Spinal cord (tissue), 10 donors: ENCODE data around the gene FAM83F. TPM values are rescaled to one million over a fixed set of nuclear protein-coding genes. Genes with fewer than 3 reads are reported as not detected.

Experiments used
- DNase-seq, 6 donors: peaks; one replicate each; pipeline versions ENCODE4 v3.0.0 to v3.0.0-alpha.2; 2013 to 2015; ENCODE audit warnings: low spot score in 6 of 6, low read depth in 4 of 6
- H3K27ac ChIP-seq: one replicate; pipeline ENCODE4 v1.5.1; 2013; ENCODE audit warnings: low read depth, low read length, control low read depth
- H3K27me3 ChIP-seq: one replicate; pipeline ENCODE4 v1.6.1; 2013; ENCODE audit warnings: low read length; ENCODE audit not compliant: control insufficient read depth, insufficient read depth
- H3K36me3 ChIP-seq: one replicate; pipeline ENCODE4 v1.6.1; 2013; ENCODE audit warnings: low read length; ENCODE audit not compliant: control insufficient read depth, insufficient read depth
- H3K4me1 ChIP-seq: one replicate; pipeline ENCODE4 v1.6.1; 2013; ENCODE audit warnings: low read length; ENCODE audit not compliant: control insufficient read depth, insufficient read depth
- H3K4me3 ChIP-seq: one replicate; pipeline ENCODE4 v1.5.1; 2013; ENCODE audit warnings: low read depth, low read length, control low read depth
- H3K9me3 ChIP-seq: one replicate; pipeline ENCODE4 v1.6.1; 2013; ENCODE audit warnings: low read length; ENCODE audit not compliant: control insufficient read depth, insufficient read depth
- WGBS: methylation state at CpG from one replicate; pipeline ENCODE4 v1.1.5; 2013; ENCODE audit warnings: missing lambda C conversion rate; ENCODE audit not compliant: insufficient coverage; 5-methylcytosine and 5-hydroxymethylcytosine counted together
- polyA plus RNA-seq, 2 donors: library from polyadenylated mRNA; unstranded; fragments of 120-200 nt; gene quantifications; one replicate each; pipeline ENCODE4 v1.2.1, GENCODE V29; 2013; ENCODE audit not compliant: insufficient read length in 2 of 2
- total RNA-seq, 2 donors: library from RNA; depleted of rRNA in 1 of 2; stranded (reverse); fragments of 120-200 nt in 1 of 2; fragments of >200 nt in 1 of 2; gene quantifications; one replicate each; pipeline versions ENCODE4 v1.2.3 to v1.2.4, GENCODE V29; 2013 to 2014
- donor health status: healthy.

FAM83F gene
- total and polyA plus RNA-seq, 4 donors = 0.61 to 1.2 (median 0.72) TPM

DNA sequence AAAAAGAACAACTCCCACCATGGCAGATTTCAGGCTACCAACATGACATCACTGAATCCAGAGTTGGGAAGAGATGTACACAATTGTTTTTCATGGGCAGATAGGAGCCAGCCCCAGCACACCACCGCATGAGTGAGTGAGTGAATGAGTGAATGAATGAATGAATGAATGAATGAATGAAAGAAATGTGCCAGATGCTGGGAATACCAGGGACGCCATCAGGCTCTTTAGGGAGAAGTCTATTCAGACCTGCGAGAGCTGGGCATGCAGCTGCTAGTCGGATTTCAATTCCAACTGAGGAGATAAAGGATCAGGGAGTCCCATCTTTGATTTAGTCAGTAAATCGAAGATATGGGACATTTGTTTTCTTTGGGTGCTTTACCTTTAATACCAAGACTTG is 15.3 kb upstream of the FAM83F start:
- 94% methylated on average over 5 of the region's 5 CpGs for WGBS
- DNase-seq = no peak
- no peak overlapping the region for H3K4me3 ChIP-seq
- H3K4me1 ChIP-seq = no peaks in the 10 kb centered on the region
- no peaks in the 10 kb centered on the region for H3K9me3 ChIP-seq
- no peaks in the 10 kb centered on the region for H3K36me3 ChIP-seq
- H3K27me3 ChIP-seq = no peaks in the 10 kb centered on the region
- H3K27ac ChIP-seq = no peak overlapping the region

DNA sequence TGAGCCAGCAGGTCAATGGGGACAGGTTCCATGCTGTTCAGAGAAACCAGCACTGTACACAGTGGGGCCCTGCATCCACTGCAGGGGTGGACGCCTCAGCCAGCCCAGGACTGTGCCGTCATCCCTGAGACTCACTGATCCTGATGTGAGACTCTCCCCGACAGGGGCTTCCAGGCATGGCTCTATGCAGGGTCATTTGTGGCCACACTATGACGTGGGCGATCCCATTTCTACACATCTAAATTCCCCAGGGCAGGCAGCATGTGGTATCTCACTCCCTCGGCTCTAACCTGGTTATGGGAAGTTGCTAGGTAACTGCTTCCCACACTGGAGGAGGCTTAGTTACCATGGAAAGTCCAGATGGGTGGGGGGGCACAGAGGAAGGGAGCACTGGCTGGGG is 14.2 kb upstream of the FAM83F start:
- Histone ChIP-seq H3K4me1 (no peaks in the 10 kb centered on the region), H3K27me3 (no peaks in the 10 kb centered on the region), H3K36me3 (no peaks in the 10 kb centered on the region), H3K4me3 (no peak overlapping the region), H3K9me3 (no peaks in the 10 kb centered on the region), H3K27ac (no peak overlapping the region)
- 76% methylated on average over 3 of the region's 6 CpGs for WGBS
- no peak for DNase-seq

DNA sequence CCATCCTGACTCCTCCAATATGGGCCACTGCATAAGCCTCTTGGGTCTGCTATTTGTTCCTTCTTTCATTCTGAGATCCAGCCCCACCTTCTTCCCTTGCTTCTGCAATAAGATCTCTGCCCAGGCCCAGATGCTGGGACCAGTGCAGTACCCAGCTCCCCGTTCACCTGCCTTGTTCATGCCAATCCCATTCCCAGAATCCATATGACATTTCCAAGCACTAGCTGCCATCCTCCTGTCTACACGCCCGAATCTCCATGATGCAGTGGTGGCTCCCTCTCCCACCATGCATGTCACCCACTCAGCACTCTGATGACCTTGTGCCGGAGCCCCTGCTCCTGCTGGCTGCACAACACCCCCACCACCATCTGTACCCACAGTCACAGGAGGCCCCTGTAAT is 11.4 kb upstream of the FAM83F start:
- H3K4me3 ChIP-seq = no peak overlapping the region
- no peak overlapping the region for H3K27ac ChIP-seq
- no peaks in the 10 kb centered on the region for H3K27me3 ChIP-seq
- no peaks in the 10 kb centered on the region for H3K4me1 ChIP-seq
- DNase-seq = no peak
- 96% methylated on average over 4 of the region's 4 CpGs for WGBS
- no peaks in the 10 kb centered on the region for H3K36me3 ChIP-seq
- no peaks in the 10 kb centered on the region for H3K9me3 ChIP-seq

DNA sequence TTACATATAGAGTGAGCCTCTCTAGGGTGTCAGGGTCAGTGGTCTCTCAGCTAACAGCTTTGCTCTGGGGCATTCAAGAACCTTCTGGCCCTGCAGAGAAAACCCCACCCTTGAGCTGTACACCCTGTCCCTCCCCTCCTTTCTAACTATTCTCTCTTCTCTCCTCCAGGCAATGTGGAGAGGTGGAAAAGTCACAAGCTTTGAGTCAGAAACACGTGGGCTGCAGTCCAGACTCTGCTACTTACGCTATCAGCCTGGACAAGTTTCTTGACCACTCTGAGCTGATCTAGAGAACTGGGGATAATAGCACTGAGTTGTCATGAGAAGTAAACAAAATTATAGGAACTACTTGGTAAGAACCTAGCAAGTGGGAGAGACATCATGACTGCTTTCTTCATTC is 10.7 kb upstream of the FAM83F start:
- H3K9me3 ChIP-seq = no peaks in the 10 kb centered on the region
- H3K4me3 ChIP-seq = no peak overlapping the region
- H3K27ac ChIP-seq = no peak overlapping the region
- no peaks in the 10 kb centered on the region for H3K4me1 ChIP-seq
- no peak for DNase-seq
- H3K36me3 ChIP-seq = no peaks in the 10 kb centered on the region
- WGBS = 42% methylated on average over 2 of the region's 2 CpGs
- H3K27me3 ChIP-seq = no peaks in the 10 kb centered on the region

DNA sequence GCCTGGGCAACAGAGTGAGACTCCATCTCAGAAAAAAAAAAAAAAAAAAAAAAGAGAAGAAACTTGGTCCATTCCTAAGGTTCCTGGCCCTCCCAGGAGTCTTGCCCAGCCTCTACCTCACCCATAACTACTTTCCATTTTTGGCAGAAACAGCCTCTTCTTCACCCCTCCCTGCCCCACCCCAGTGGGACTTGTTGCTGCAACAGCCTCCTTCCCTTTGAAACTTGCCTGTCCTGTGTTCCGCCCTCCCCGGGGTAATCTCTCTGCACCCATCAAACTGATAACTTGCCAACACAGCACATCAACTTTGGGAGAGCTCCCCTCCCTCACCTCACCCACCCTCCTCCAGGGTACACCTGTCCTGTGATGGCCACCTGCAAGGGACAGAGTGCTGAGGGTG is 10.0 kb upstream of the FAM83F start:
- no peak overlapping the region for H3K27ac ChIP-seq
- no peaks in the 10 kb centered on the region for H3K4me1 ChIP-seq
- no peaks in the 10 kb centered on the region for H3K9me3 ChIP-seq
- 100% methylated on average over 2 of the region's 2 CpGs for WGBS
- no peak overlapping the region for H3K4me3 ChIP-seq
- no peaks in the 10 kb centered on the region for H3K27me3 ChIP-seq
- no peak for DNase-seq
- H3K36me3 ChIP-seq = no peaks in the 10 kb centered on the region

DNA sequence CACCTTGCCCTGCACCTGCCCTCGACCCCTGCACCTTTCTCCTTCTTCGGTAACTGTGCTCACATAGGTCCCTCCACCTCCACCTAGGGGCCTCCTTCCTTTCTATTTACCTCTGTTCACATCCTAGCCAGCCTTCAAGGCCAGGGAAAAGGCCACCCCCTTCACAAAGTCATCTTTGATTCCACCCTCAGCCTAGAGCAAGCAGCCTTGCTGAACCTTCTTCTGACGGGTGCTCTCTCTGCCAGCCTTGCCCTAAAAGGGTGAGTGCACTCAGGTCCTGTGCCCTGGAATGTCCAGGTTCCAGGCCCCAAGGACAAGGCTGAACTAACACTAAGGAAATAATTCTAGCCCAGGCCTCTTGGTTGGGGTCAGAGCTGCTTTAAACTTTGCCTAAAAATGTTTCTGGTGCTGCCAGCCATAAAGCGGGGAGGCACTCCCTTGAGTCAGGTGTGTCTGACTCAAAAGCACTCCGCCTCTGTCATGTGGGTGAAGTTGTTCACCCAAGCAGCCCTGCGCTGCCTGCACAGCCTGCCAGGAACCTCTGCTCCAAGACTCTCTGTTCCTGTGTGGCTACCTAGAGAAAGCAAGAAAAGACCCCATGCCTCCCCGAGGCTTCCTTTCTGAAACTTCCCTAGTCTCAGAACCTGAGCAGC is 9.2 kb upstream of the FAM83F start:
- Histone ChIP-seq H3K36me3 (no peaks in the 10 kb centered on the region), H3K4me3 (no peak overlapping the region), H3K9me3 (no peaks in the 10 kb centered on the region), H3K4me1 (no peaks in the 10 kb centered on the region), H3K27ac (no peak overlapping the region), H3K27me3 (no peaks in the 10 kb centered on the region)
- 93% methylated on average over 7 of the region's 7 CpGs for WGBS
- no peak for DNase-seq

DNA sequence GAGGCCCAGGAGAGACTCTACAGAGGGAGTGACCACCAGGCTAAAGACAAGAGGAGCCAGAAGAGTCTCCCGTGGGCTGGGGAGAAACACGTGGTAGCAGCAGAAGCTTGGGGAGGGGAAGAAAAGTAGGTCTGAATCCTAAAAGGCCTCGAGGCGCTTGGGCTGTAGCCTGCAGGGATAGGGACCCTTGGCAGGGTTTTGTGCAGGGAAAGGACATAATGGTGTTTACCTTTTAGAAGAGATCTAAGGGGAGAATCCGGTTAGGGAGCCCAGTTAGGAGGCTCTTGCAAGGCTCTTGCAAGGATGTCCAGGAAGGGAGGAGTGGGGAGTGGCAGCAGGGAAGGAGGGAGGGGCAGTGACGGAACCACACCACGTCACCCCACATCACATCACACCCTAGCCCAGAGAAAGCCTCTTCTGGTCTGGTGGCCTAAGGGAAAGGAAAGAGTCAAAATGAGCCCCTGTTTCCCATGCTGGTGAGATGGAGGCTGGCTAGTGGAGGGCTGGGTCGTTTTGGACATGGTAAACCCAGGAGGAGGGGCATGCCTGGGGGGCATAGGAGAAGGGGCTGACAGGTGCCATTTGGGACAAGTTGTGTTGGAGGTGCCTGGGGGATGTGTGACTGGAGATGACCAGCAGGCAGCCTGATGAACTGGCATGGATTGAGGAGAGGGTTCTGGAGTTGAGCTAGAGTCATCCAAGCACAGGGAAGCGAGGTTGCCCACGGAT is 6.2 kb upstream of the FAM83F start:
- WGBS = 71% methylated on average over 8 of the region's 10 CpGs
- no peak overlapping the region for H3K27ac ChIP-seq
- DNase-seq = no peak
- H3K4me3 ChIP-seq = no peak overlapping the region
- no peaks in the 10 kb centered on the region for H3K4me1 ChIP-seq
- peaks cover 3% of the 10 kb centered on the region for H3K27me3 ChIP-seq
- no peaks in the 10 kb centered on the region for H3K36me3 ChIP-seq
- H3K9me3 ChIP-seq = no peaks in the 10 kb centered on the region

DNA sequence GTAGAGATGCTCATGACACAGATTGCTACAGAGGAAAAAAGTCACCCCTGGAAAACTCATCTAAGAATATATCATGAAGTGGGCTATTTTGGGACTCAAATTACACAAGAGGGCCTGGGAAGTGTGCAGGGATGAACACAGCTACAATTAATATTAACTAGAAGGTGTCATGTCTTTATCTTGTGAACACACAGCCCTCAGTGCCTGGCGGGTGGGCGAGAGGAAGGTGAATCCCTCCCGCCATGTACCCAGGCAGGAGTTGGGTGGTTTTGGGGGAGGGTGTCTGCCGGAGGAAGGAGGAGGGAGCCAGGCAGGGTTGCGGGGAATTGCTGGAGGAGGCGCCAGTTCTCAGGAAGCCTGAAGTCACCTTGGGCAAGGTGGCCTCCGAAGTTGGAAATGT is 5.1 kb upstream of the FAM83F start:
- DNase-seq = no peak
- 80% methylated on average over 7 of the region's 7 CpGs for WGBS
- H3K27ac ChIP-seq = no peak overlapping the region
- peaks cover 13% of the 10 kb centered on the region for H3K27me3 ChIP-seq
- no peak overlapping the region for H3K4me3 ChIP-seq
- peaks cover 6% of the 10 kb centered on the region for H3K4me1 ChIP-seq
- H3K36me3 ChIP-seq = no peaks in the 10 kb centered on the region
- H3K9me3 ChIP-seq = no peaks in the 10 kb centered on the region

DNA sequence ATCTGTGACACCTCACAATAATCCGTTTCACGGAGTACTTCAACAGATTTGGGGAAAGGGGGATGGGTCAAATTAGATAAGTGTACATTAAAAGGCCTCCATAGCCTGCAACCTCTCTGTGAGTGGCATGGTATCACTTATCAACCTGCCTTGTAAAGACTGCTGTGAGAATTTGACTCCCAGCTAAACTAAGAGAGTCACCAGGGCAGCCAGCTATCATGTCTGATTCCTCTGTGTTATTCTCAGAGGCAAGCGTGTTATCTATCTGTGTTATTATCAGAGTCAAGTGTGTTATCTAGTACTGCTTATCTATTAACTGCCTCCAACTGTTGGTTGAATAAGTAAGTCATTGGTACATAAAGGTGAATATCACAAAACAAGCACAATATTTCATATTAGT is 4.1 kb upstream of the FAM83F start:
- no peaks in the 10 kb centered on the region for H3K9me3 ChIP-seq
- peaks cover 12% of the 10 kb centered on the region for H3K4me1 ChIP-seq
- no peak overlapping the region for H3K4me3 ChIP-seq
- DNase-seq = no peak
- no peak overlapping the region for H3K27ac ChIP-seq
- WGBS = no CpG with 5 or more reads among the region's 3 CpGs
- peaks cover 19% of the 10 kb centered on the region for H3K27me3 ChIP-seq
- H3K36me3 ChIP-seq = no peaks in the 10 kb centered on the region
